ENCODE measurements around the gene MARK1. TPM values are rescaled to one million over a fixed set of nuclear protein-coding genes. Genes with fewer than 3 reads are reported as not detected.

Gene MARK1
- total and polyA plus RNA-seq, 9 of the 15 experiments (the other 6 are each of a cell fraction or from before 2014, with no cell fraction given), result not detected

- Histone ChIP-seq H2AFZ (ENCODE audit: low read depth, low read length) (no peak overlapping the region), H3K4me2 (ENCODE audit: insufficient read depth, low read length) (no peak overlapping the region), H3K27ac (ENCODE audit: extremely low read depth, low read depth, low read length) (no peak overlapping the region), H3K9ac (ENCODE audit: insufficient read depth in 1 of 2, low read depth in 2 of 2, low read length in 2 of 2) (no peak overlapping the region), H3K36me3 (ENCODE audit: control insufficient read depth, insufficient read depth, low read length) (no peaks in the 10 kb centered on the region), H3K9me1 (ENCODE audit: control insufficient read depth, insufficient read depth, low read length) (no peaks in the 10 kb centered on the region), H3K9me3 (replicated peaks; ENCODE audit: control insufficient read depth, insufficient read depth, low read depth, low read length) (no peaks in the 10 kb centered on the region), H3K79me2 (ENCODE audit: control insufficient read depth, insufficient read depth, low read length) (no peaks in the 10 kb centered on the region), H3K4me1 (replicated peaks in 1 of 2; ENCODE audit: control insufficient read depth in 2 of 2, insufficient read depth in 2 of 2, low read length in 2 of 2) (no peaks in the 10 kb centered on the region), H4K20me1 (replicated peaks; ENCODE audit: control insufficient read depth, insufficient read depth, low read length) (no peaks in the 10 kb centered on the region), H3K27me3 (ENCODE audit: control insufficient read depth in 2 of 2, insufficient read depth in 2 of 2, low read length in 2 of 2) (no peaks in the 10 kb centered on the region), H3K4me3 (no peak overlapping the region)
- ChIA-PET POLR2A (no interaction called here), CTCF (ENCODE audit: low intra/inter-chr PET ratio) (no interaction called here)
- no TSS peak for BruUV-seq (replicated peaks)
- in situ Hi-C loops (cut with MboI) (no loop called here), intact Hi-C loops (cut with micrococcal nuclease) (no loop called here)
- under 1% methylated on average over 5 of the region's 5 CpGs for WGBS (ENCODE audit: insufficient coverage, low coverage, missing lambda C conversion rate)
- TF ChIP-seq CBX1 (IDR thresholded peaks at IDR 0.05; ENCODE audit: low read depth), result no peak
- no peak for TF ChIP-seq SLC30A9 (CRISPR knock-in tag; IDR thresholded peaks at IDR 0.05)
- TF ChIP-seq HEY1 (CRISPR knock-in tag; IDR thresholded peaks at IDR 0.05; ENCODE audit: borderline replicate concordance), result no peak
- no peak for TF ChIP-seq ZNF707 (CRISPR knock-in tag; conservative IDR thresholded peaks at IDR 0.05)
- TF ChIP-seq ZNF740 (CRISPR knock-in tag; IDR thresholded peaks at IDR 0.05), result no peak
- TF ChIP-seq ZNF740 (tag; IDR thresholded peaks at IDR 0.05), result no peak
- TF ChIP-seq GTF3C2 (IDR thresholded peaks at IDR 0.05; ENCODE audit: borderline replicate concordance, extremely low read depth, insufficient read length), result no peak
- no peak for TF ChIP-seq ETV5 (CRISPR knock-in tag; IDR thresholded peaks at IDR 0.05; ENCODE audit: low read depth)
- TF ChIP-seq NCOA6 (IDR thresholded peaks at IDR 0.05), result no peak
- no peak for ATAC-seq
- DNase-seq (ENCODE audit: extremely low read depth in 1 of 4, low spot score in 3 of 4), result no peak
- no peak for FAIRE-seq
Measured at GRCh38 chr1:220572416-220572815, 44.5 kb downstream of the MARK1 start.

Data from K562 (cell line).